Spleen (tissue), 7 donors: ENCODE data around the gene CTNND1.

Experiments
- POLR2AphosphoS5 ChIP-seq, 3 donors: sonication (generic); formaldehyde crosslinking; IDR thresholded peaks; one replicate each; pipeline ENCODE4 v1.5.1; 2017; ENCODE audit warnings: antibody characterized with exemption in 3 of 3
- TF ChIP-seq, protein P1 (sequence below), 11 experiments: fragments of 200-600 bp in 7 of 11; fragments of 450-650 bp in 4 of 11; sonication (generic) in 4 of 11; IDR thresholded peaks in 8 of 11; conservative IDR thresholded peaks in 3 of 11; 1 replicate in 7 of 11; 2 replicates in 4 of 11; pipeline versions ENCODE4 v1.4.0 to v1.8.0; 2016 to 2021; ENCODE audit warnings: antibody characterized with exemption in 11 of 11, inconsistent platforms in 4 of 11, mild to moderate bottlenecking in 1 of 11
- donor health status: DM: no; HTN: no; CAD: no; lungs with moderate emphysema.
- donor health status: DM: no; HTN: no; CAD: no.
- donor health status: DM: no; HTN: no; CAD: no.

DNA sequence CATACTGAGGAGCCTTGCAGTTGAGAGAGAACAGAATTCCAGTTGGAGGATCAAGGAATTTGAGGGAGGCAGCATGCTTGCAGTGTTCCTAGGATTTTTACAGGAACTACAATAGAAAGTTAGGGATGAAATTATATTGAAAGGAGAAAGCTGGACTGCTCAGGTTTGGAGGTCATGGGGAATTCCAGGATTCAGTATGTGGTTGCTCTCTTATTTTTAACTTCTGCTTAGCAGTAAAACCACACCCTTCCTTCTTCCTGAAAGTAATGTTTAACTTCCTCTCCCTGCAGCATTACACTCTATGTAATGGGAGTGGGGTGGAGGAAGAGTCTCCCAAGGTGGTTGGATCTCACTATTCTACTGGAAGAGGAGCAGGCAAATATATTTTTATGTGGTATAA is 31.3 kb downstream of the CTNND1 start:
- TF ChIP-seq, protein P1, sequence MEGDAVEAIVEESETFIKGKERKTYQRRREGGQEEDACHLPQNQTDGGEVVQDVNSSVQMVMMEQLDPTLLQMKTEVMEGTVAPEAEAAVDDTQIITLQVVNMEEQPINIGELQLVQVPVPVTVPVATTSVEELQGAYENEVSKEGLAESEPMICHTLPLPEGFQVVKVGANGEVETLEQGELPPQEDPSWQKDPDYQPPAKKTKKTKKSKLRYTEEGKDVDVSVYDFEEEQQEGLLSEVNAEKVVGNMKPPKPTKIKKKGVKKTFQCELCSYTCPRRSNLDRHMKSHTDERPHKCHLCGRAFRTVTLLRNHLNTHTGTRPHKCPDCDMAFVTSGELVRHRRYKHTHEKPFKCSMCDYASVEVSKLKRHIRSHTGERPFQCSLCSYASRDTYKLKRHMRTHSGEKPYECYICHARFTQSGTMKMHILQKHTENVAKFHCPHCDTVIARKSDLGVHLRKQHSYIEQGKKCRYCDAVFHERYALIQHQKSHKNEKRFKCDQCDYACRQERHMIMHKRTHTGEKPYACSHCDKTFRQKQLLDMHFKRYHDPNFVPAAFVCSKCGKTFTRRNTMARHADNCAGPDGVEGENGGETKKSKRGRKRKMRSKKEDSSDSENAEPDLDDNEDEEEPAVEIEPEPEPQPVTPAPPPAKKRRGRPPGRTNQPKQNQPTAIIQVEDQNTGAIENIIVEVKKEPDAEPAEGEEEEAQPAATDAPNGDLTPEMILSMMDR (IDR thresholded peaks at IDR 0.05 in 8 of 11, conservative IDR thresholded peaks at IDR 0.05 in 3 of 11): no peak
- TF ChIP-seq POLR2AphosphoS5 (IDR thresholded peaks at IDR 0.05): no peak
